Suppressor macrophage (primary cell): Measurements from ENCODE around the gene FNIP1.
"Not testable (repeated sequence)": the region's sequence is repeated elsewhere in the genome, so short reads cannot be mapped to it uniquely, and the experiment has no call there.

Experiments used
- DNase-seq, 4 experiments: peaks; one replicate each; pipeline ENCODE4 v3.0.0-alpha.2; 2020 to 2022

Gene FNIP1

DNA sequence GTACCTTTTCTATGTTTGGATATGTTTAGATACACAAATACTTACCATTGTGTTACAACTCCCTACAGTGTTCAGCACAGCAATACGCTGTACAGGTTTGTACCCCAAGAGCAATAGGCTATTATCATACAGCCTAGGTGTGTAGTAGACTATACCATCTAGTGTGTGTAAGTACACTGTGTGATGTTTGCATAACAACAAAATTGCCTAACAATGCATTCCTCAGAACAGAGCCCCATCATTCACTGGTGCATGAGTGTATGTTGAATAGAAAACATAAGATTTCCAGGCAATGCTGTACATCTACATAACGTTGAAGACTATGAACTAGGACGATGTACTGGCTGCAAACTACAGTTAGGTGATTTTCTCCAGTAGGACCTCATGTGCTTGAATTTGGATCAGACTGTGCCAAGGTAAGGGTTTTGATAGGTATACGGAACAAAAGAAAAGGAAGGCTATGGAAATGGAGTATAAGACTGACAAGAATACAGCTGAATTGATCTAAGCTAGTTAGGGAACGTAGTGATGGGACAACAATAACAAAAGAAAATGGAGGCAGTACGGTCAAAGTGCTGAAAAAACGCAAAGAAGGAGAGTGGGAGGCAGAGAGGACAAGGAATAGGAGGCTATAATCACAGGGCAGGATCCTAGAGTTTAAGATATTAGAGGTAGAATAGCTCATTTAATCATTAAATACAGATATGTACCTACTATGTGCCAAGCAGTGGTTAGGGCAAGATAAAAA, 46.9 kb downstream of the FNIP1 start:
- DNase-seq = no peak

DNA sequence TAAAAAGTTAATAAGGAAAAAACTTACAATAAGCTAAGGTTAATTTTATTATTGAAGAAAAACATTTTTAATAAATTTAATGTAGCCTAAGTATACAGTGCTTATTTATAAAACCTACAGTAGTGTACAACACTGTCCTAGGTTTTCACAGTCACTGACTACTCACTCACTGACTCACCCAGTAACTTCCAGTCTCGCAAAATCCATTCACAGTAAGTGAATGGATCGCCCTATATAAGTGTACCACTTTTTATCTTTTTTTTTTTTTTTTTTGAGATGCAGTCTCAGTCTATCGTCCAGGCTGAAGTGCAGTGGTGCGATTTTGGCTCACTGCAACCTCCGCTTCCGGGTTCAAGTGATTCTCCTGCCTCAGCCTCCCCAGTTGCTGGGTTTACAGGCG, 47.7 kb downstream of the FNIP1 start:
- DNase-seq = peak in 2 of 4 experiments; percentile 9 to 14

DNA sequence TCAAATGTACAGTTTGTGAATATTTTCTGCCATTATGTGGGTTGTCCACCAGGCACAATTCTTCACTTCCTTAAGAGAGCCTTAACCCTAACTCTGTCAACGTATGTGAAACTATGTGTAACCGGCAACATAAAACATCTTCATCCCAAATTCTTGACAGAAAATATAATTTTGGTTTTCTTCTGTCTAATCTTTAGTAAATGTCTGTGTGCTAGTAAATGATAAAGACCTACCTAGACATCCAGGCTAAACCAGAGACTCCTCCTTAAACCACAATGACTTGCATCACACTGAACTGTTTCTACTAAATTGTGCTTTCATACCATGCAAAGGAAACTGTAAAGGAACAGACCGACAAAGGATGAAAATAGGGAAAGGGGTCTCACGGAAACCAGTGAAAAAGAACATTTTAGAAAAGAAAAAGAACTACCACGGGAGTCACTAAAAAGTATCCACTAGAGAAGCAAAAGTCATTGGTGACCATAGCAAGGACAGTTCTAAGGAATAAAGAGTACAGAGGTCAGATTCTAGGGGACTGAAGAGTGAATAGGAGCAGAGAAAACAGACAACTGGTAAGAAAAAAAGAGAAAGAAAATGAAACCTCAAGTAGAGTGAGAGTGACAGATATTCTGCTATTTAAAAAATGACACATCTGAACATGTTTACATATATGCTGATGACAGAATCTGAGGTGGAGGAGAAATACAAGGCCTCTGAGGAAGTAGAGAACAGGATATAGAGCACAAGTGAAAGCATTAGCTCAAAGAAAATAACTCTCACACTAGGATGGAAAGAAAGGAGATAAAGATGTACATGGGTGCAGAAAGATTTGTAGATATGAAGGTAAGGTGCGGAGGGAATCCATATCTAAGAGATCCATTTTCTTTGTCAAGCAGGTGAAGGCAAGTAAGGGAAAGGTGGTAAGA, 49.4 kb downstream of the FNIP1 start:
- peak in 2 of 4 experiments; percentile 54 to 63 for DNase-seq

DNA sequence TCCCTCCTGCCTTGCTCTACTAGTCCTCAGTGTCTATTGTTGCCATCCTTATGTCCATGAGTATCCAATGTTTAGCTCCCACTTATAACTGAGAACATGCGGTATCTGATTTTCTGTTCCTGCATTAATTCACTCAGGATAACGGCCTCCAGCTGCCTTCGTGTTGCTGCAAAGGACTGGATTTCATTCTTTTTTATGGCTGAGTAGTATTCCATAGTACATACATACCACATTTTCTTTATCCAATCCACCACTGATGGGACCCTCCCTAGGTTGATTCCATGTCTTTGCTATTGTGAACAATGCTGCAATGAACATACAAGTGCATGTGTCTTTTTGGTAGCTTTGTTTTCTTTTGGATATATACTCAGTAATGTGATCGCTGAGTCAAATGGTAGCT, 50.4 kb downstream of the FNIP1 start:
- no peak for DNase-seq

DNA sequence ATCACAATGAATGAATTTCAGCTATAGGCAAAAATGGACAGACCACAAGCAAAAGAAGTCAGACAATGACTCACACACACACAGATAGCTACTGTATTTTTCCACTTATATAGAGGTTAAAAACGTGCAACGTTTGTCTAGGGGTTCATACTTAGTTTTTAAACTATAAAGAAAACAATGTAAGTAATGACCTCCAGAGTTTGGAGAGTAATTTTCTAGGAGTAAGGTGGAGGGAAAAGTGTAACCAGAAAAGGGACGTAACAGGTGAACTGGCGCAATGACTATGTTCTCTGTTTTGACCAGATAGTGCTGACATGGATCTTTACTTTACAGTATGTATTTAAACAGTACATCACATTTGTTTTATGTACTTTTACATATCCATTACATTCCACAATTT, 51.1 kb downstream of the FNIP1 start:
- no peak for DNase-seq

DNA sequence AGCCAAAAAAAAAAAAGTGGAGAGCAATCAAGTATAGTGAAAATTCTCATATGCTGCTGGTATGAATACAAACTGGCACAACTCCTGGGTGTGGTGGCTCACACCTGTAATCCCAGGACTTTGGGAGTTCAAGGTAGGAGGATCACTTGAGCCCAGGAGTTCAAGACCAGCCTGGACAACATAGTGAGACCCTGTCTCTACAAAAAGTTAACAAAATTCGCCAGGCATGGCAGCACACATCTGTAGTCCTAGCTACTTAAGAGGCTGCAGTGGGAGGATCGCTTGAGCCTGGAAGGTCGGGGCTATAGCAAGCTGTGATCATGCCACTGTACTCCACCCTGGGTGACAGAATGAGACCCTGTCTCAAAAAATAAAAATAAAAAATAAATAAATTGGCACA, 51.7 kb downstream of the FNIP1 start:
- no peak for DNase-seq

DNA sequence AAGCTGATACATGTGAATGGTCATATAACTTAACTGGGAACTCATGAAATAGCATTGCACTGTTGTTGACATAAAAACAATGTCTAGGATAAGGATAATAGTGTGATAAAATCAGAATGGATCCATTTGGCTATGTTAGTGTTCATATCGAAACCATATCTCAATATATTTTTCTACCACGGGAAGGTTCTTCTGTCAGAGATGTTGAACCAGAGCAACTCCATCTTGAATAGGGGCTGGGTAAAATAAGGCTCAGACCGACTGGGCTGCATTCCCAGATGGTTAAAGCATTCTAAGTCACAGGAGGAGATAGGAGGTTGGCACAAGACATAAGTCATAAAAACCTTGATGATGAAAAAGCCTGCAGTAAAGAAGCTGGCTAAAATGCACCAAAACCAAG, 56.3 kb downstream of the FNIP1 start:
- no peak for DNase-seq

DNA sequence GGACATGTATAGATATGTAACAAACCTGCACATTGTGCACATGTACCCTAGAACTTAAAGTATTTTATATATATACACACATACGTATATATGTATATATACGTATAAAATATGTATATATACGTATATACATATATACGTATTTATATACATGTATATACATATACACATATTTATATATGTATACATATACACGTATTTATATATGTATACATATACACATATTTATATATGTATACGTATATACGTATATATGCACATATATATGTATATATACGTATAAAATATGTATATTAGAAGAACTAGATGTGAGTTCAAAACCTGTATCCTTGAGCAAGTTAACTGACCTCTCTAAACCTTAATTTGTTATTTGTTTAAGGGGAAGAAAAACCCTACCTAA, 61.4 kb downstream of the FNIP1 start:
- no peak for DNase-seq

DNA sequence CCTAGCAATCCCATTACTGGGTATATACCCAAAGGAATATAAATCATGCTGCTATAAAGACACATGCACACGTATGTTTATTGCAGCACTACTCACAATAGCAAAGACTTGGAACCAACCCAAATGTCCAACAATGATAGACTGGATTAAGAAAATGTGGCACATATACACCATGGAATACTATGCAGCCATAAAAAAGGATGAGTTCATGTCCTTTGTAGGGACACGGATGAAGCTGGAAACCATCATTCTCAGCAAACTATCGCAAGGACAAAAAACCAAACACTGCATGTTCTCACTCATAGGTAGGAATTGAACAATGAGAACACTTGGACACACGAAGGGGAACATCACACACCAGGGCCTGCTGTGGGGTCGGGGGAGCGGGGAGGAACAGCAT, 61.9 kb downstream of the FNIP1 start:
- not testable (repeated sequence) for DNase-seq

DNA sequence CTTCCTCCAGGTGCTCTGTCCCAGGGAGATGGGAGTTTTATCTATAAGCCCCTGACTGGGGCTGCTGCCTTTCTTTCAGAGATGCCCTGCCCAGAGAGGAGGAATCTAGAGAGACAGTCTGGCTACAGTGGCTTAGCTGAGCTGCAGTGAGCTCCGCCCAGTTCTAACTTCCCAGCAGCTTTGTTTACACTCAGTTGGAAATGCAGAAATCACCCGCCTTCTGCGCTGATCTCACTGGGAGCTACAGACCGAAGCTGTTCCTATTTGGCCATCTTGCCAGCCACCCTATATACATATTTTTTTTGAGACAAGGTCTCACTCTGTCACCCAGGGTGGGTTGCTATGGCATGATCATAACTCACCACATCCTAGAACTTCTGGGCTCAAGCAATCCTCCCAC, 67.5 kb downstream of the FNIP1 start:
- not testable (repeated sequence) for DNase-seq

DNA sequence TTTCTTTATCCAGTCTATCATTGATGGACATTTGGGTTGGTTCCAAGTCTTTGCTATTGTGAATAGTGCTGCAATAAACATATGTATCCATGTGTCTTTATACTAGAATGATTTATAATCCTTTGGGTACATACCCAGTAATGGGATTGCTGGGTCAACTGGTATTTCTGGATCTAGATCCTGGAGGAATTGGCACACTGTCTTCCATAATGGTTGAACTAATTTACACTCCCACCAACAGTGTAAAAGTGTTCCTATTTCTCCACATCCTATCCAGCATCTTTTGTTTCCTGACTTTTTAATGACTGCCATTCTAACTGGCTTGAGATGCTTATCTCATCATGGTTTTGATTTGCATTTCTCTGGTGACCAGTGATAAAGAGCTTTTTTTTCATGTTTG, 72.7 kb downstream of the FNIP1 start:
- DNase-seq = not testable (repeated sequence)

DNA sequence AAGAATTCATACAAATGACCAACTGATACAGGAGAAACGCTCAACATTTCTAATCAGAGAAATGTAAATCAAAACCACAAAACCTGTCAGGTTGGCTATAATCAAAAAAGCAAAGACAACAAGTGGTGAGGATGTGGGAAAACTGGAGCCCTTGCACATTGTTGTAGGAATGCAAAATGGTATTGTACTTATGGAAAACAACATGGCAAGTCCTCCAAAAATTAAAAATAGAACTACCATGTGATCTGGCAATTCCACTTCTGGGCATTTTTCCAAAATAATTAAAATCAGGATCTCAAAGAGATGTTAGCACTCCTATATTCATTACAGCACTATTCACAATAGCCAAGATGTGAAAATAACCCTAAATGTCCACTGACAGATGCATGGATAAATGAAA, 76.1 kb downstream of the FNIP1 start:
- no peak for DNase-seq

DNA sequence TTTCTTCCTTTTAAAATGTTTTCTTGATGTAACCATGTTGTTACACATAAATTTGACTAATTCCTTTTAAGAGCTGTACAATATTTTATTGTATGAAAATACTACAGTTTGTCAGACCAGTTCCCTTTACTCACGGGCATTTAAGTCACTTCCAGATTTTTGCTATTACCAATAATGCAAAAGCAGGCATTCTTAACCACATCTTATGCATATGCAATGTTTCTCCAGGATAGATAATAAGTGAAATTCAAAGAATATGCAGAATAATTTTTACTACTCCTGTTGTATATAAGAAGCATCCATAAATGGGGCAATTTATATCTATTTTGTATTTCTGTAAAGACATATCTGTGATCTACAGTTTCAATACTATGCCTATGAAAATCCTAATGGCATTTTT, 77.3 kb downstream of the FNIP1 start:
- no peak for DNase-seq

DNA sequence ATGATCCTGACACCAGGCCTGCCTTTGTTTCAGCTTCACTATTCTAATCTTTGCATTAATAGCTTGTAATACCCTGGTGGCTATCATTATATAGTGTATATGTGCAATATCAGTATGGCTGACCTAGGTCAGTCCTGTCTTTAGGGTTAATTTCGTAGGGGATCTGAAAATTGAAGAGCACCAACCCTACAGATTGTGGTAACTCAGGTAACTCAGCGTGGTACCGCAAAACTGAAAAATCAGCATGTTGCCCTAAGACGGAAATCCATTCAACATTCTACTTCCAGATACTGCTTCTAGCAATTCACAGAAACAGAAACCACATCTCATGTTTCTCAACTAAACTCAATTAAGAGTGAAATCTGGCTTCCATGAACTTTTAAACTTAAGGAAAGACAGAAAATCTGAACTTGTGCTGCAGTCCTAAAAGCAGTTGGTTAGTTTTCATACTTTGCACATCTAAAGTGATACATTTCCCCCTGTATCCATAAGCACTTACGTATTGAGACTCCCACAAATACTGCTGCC, 78.3 kb downstream of the FNIP1 start:
- DNase-seq = no peak

DNA sequence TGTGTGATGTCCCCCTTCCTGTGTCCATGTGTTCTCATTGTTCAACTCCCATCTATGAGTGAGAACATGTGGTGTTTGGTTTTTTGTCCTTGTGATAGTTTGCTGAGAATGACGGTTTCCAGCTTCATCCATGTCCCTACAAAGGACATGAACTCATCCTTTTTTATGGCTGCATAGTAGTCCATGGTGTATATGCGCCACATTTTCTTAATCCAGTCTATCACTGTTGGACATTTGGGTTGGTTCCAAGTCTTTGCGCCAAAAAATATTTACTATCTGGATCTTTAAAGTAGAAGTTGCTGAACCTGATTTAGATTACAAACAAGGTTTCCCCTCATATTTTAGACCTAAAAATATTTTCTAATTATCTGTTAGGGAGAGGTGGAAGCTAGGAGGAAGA, 79.7 kb downstream of the FNIP1 start:
- DNase-seq = not testable (repeated sequence)

DNA sequence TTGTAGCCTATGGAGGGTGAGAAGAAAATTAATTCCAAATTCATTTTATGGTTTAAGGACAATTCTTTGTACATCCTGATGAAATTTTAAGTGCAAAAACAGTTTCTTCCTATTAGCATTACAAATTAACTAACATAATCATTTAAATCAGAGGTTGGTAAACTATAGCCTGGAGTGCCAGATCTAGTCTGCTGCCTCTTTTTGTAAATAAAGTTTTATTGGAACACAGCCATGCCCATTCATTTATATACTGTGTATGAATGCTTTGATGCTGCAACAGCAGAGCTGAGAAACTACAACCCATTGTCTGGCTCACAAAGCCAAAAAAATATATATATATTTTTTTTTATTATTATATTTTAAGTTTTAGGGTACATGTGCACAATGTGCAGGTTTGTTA, 80.2 kb downstream of the FNIP1 start:
- DNase-seq = no peak

DNA sequence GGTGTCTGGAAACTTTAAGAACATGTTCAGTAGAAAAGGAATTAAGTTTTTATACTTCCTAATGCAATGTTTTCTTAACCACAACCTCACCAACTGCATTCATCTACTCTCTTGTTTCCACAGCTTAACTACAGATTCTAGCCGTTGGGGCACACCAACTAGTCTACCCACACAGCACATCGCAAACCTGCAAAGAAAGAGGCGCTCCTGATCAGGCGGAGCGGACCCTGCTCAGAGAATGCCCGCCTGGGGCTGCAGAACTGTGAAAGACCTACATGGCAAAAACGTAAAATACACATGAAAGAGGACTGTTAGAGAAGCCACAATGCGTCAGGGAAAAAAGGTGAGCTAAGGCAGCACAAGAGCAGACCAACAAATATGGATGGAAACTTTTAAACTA, 86.4 kb downstream of the FNIP1 start:
- DNase-seq = no peak

DNA sequence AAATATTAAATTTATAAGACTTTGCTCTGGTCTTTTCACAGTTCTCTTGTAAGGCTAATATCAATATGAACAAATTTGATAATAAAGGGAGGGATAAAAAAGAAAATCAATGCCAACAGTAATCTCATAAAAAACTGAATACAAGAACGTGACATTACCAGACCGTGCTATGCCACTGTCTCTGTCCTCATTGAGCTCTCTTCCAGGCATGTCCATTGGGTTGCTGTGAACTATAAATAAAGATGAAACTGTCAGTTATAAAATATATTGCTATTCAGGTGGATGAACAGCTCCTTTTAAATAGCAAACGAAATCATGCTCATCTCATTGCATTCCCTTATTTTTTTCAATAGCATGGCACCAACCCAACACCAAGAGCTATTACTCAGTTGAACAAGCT, 87.8 kb downstream of the FNIP1 start:
- DNase-seq = no peak

DNA sequence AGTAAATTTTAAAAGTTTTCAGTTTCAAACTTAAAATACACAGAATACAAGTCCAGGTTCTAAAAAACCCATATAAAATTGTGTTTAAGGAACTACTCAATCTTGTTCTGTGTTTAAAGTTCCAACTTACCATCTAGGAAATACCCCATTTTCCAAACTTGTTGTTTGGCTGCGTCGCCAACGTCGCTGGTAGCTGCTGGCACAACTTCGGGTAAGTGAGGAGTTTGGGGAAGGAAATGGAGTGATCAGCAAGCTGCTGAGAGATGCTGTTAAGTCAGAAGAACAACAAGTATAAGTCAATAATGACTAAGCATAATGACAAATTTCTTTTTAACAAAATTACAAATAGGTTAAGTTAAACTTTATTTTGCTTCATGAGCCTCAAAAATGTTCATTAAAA, 90.5 kb downstream of the FNIP1 start:
- peak; percentile 45 to 73 (median 70) for DNase-seq

DNA sequence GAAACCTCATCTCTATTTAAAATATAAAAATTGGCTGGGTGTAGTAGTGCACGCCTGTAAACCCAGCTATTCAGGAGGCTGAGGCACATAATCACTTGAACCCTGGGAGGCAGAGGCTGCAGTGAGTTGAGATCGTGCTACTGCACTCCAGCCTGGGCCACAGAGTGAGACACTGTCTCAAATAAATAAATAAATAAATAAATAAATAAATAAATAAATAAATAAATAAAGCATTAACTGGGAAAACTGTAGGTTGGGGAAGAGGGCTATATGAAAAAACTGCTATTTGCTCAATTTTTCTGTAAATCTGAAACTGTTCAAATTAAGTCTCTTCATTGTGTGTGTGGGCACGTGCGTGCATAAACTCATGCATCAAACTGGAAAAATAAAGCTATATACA, 101.9 kb downstream of the FNIP1 start:
- DNase-seq = no peak

DNA sequence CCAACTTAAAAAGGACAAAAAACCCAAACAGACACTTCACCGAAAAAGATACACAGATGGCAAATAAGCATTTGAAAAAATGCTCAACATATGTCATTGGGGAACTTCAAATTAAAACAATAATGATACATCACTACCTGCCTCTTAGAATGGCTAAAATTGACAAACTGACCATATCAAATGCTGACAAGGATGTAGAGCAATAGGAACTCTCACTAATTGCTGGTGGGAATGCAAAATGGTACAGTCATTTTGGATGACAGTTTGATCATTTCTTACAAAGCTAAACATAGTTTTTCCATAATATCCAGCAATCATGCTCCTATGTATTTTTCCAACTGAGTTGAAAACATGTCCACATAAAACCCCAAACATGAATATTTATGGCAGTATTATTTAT, 102.9 kb downstream of the FNIP1 start:
- no peak for DNase-seq

DNA sequence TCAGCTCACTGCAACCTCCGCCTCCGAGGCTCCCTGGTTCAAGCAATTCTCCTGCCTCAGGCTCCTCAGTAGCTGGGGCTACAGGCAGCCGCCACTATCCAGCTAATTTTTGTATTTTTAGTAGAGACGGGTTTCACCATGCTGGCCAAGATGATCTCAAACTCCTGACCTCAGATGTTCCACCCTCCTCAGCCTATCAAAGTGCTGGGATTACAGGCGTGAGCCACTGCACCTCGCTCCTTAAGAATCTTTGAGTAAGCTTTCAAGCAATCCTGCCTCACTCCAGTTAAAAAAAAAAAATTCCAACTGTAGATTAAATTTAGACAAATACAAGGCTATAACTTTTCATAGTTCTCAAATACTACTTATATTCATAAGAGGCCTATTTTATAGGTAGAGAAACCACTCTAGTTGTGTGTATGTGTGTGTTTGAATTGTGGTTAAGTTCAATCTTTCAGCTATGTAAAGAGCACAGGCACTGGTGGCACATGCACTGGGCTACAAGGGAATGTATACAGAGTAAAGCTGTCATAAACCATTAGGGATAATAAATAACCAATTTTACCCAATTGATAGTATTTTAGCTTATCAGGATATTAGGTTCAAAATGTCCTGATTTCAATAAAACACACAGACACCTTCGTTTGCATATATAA, 111.2 kb downstream of the FNIP1 start:
- DNase-seq = no peak

DNA sequence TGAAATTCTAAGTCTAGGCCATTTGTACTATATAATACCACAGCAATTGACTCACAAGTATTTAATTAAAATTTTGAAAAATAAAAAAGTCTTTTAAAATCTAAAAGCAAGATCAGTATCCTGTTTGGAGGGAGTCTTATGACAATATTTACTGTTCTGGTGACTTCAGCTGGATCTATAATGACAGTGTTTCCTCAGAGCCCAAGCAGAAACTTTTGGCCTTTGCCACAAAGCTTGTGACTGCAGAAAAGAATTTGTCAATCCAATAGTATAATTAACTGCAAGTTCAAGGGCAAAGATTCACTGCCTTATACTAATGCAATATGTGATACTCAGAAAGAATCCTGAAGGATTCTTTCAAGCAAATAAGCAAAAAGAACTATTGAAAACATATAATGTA, 112.2 kb downstream of the FNIP1 start:
- DNase-seq = peak; percentile 13 to 41 (median 24)
